Thoracic aorta (tissue), 2 donors: ENCODE data around the gene ORC3. TPM values are rescaled to one million over a fixed set of nuclear protein-coding genes. Genes with fewer than 3 reads are reported as not detected.

Experiments
- ATAC-seq: fragments of 150-250 bp; one replicate; pipeline ENCODE4 v1.8.0; 2017; ENCODE audit warnings: low read depth; ENCODE audit not compliant: insufficient number of reproducible peaks, low FRiP score
- DNase-seq: peaks from one replicate; pipeline ENCODE4 v3.0.0-alpha.2; 2020; ENCODE audit warnings: low spot score
- H3K27ac ChIP-seq, 2 donors: fragments of 200-600 bp; sonication (generic); 1 replicate in 1 of 2; 2 replicates in 1 of 2; pipeline ENCODE4 v1.5.1; 2016; ENCODE audit warnings: mild to moderate bottlenecking in 2 of 2, moderate library complexity in 2 of 2
- H3K27me3 ChIP-seq: fragments of 200-600 bp; sonication (generic); replicated peaks from 2 replicates; pipeline ENCODE4 v1.6.0; 2016; ENCODE audit warnings: mild to moderate bottlenecking; ENCODE audit not compliant: insufficient read depth
- H3K36me3 ChIP-seq: fragments of 200-600 bp; sonication (generic); one replicate; pipeline ENCODE4 v1.5.1; 2016
- H3K4me1 ChIP-seq, 2 donors: fragments of 200-600 bp; sonication (generic); 1 replicate in 1 of 2; 2 replicates in 1 of 2; pipeline versions ENCODE4 v1.5.1 to v1.6.0; 2016; ENCODE audit warnings: low read depth in 2 of 2, mild to moderate bottlenecking in 1 of 2; ENCODE audit not compliant: control insufficient read depth in 1 of 2
- H3K4me3 ChIP-seq: fragments of 200-600 bp; sonication (generic); 2 replicates; pipeline ENCODE4 v1.5.1; 2016; ENCODE audit warnings: mild to moderate bottlenecking
- H3K9me3 ChIP-seq: fragments of 200-600 bp; sonication (generic); 2 replicates; pipeline ENCODE4 v1.5.1; 2016
- CTCF ChIP-seq: fragments of 200-600 bp; sonication (generic); IDR thresholded peaks from one replicate; pipeline ENCODE4 v1.5.1; 2019; ENCODE audit warnings: antibody characterized with exemption
- total RNA-seq, 2 donors: library from RNA; depleted of rRNA; stranded (reverse); fragments of >200 nt; gene quantifications; one replicate each; pipeline versions ENCODE4 v1.1.0 to v1.2.3, GENCODE V29; 2016

Gene ORC3
- total RNA-seq, 2 donors from 2014 or later: 7.3 to 13.8 TPM

- Histone ChIP-seq H3K4me1 (peaks cover 6 to 26% of the 10 kb centered on the region in 2 donors), H3K27ac (no peak overlapping the region), H3K27me3 (no peaks in the 10 kb centered on the region), H3K9me3 (no peaks in the 10 kb centered on the region), H3K4me3 (no peak overlapping the region), H3K36me3 (no peaks in the 10 kb centered on the region)
- no peak for TF ChIP-seq CTCF
- no peak for ATAC-seq
- no peak for DNase-seq
Measured at GRCh38 chr6:87575423-87575822, 14.5 kb upstream of the ORC3 start.

- Histone ChIP-seq H3K27me3 (no peaks in the 10 kb centered on the region), H3K9me3 (no peaks in the 10 kb centered on the region), H3K4me3 (no peak overlapping the region), H3K4me1 (peaks cover 13 to 25% of the 10 kb centered on the region in 2 donors), H3K27ac (no peak overlapping the region), H3K36me3 (peaks cover 8% of the 10 kb centered on the region)
- ATAC-seq (no peak), DNase-seq (no peak)
- TF ChIP-seq CTCF: no peak
Measured at GRCh38 chr6:87583822-87584221, 6.1 kb upstream of the ORC3 start.

- ATAC-seq: no peak
- no peaks in the 10 kb centered on the region for H3K9me3 ChIP-seq
- H3K4me1 ChIP-seq: peaks cover 19 to 38% of the 10 kb centered on the region in 2 donors
- no peak overlapping the region for H3K27ac ChIP-seq
- no peak for TF ChIP-seq CTCF
- no peak for DNase-seq
- H3K27me3 ChIP-seq: no peaks in the 10 kb centered on the region
- peaks cover 8% of the 10 kb centered on the region for H3K36me3 ChIP-seq
- no peak overlapping the region for H3K4me3 ChIP-seq
Measured at GRCh38 chr6:87586371-87587077, 3.4 kb upstream of the ORC3 start.

GRCh38 chr6:87588756-87589407 lies 1.1 kb upstream of the ORC3 start:
- peak overlapping the region; percentile 73 for H3K4me3 ChIP-seq
- TF ChIP-seq CTCF: no peak
- no peak for ATAC-seq
- H3K36me3 ChIP-seq: no peaks in the 10 kb centered on the region
- H3K4me1 ChIP-seq: peaks cover 20 to 44% of the 10 kb centered on the region in 2 donors
- DNase-seq: no peak
- no peaks in the 10 kb centered on the region for H3K9me3 ChIP-seq
- peak overlapping the region; percentile 68 to 81 for H3K27ac ChIP-seq
- no peaks in the 10 kb centered on the region for H3K27me3 ChIP-seq

GRCh38 chr6:87590417-87590880 lies 514 bp downstream of the ORC3 start:
- ATAC-seq: no peak
- Histone ChIP-seq H3K4me1 (peaks cover 20 to 44% of the 10 kb centered on the region in 2 donors), H3K9me3 (no peaks in the 10 kb centered on the region), H3K4me3 (peak overlapping the region; percentile 73), H3K27ac (peak overlapping the region; percentile 12 to 81), H3K36me3 (peaks cover 5% of the 10 kb centered on the region), H3K27me3 (no peaks in the 10 kb centered on the region)
- DNase-seq: no peak
- TF ChIP-seq CTCF: no peak
